HG03025 (cell line): ENCODE results near the gene SCO2.
A peak's percentile ranks its signal among the peaks of the same experiment; 100 is the strongest.

ENCODE experiments used
- ATAC-seq: cut with Tn5 transposase; IDR thresholded peaks from one replicate; pipeline ENCODE4 v1.9.1; 2021; ENCODE audit warnings: mild to moderate bottlenecking, moderate library complexity; ENCODE audit not compliant: unreplicated experiment, low FRiP score

SCO2 gene

DNA sequence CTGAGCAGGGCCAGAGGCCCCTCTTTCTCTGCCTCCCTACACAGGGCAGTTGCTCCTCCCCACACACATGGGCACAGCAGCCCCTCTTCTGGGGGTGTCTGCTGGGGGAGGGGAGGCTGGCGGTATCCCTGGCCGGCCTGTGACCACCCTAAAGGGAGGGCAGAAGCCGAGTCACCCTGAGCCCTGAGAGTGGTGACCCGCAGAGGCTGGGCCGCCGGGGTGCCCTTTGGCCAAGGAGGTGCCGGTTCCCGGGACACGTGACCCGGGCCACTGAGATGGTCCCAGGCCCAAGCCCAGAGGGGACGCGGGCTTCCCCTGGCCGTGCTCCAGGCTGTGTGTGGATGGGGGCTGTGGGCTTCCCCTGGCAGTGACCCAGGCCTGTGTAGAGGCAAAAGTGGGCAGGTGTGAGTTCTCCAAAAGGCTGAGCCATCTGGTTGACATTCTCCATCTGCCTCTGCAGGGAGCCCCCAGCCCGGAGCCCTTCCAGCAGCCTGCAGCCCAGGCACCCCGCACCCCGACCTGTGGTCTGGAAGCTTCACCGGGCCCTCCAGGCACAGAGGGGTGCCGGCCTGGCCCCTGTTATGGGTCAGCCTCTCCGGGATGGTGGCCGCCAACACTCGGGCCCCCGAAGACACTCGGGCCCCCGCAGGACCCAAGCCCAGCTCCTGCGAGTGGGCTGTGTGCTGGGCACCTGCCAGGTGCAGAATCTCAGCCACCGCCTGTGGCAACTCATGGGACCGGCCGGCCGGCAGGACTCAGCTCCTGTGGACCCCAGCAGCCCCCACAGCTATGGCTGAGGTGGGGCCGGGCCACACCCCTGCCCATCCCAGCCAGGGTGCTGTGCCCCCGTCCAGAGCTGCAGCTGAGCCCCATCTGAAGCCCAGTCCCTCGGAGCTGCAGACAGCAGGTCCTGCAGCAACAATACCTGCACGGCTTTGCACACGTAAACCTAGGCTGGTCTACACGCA, 43.0 kb downstream of the SCO2 start:
- ATAC-seq, result no peak

DNA sequence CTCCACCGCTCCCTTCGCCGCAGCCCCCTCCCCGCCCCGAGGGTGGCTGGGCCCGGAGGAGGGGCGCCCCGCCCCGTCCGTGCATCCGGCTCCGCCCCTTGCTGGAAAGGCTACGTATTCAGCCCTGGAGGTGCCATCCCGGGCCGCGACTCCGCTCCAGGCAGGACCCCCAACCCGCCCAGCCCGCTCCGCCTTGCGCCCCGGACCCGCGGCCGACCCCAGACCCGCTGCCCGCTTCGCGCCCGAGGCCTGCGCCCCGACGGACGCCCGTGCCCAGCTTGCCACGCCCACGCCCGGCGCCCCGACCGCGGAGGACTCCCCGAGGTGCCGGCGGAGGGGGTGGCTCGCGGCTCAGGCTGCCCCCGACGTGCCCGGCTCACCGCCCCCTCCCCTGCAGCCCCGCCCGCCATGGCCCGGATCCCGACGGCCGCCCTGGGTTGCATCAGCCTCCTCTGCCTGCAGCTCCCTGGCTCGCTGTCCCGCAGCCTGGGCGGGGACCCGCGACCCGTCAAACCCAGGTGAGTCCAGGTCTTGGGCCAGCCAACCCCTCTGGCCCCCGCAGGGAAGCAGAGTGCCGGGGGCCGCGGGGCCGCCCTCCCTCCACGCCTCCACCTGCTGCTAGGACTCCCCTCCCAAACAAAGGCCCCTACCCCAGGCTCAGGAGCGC, 43.8 kb downstream of the SCO2 start, which contains the start of gene ADM2:
Gene ADM2 (plus strand): TSS at position 104 of the 667 bp plus-strand sequence. CDS start 305 bp downstream, at position 409.
- no peak for ATAC-seq

GRCh38 chr22:50481045-50481439, 44.4 kb downstream of the SCO2 start:
- ATAC-seq, result no peak

DNA sequence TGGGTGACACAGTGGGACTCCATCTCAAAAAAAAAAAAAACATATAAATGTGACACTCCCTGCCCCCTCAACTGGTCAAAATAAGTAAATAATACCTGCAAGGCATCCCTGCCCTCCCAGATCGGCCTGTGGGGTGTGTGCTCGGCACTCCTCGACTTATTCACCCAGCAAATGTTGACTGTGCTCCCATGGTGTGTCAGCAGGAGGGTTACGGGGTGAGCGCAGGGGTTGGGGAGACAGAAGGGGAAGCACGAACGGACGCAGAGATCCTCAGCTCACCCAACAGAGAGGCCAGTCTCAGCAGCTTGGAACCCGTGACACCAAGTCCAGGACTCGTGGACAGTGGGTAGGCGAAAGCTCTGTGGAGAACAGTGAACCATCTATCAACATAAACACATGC, 45.7 kb downstream of the SCO2 start:
- no peak for ATAC-seq

- no peak for ATAC-seq
Measured at GRCh38 chr22:50477923-50478322, 47.5 kb downstream of the SCO2 start.

DNA sequence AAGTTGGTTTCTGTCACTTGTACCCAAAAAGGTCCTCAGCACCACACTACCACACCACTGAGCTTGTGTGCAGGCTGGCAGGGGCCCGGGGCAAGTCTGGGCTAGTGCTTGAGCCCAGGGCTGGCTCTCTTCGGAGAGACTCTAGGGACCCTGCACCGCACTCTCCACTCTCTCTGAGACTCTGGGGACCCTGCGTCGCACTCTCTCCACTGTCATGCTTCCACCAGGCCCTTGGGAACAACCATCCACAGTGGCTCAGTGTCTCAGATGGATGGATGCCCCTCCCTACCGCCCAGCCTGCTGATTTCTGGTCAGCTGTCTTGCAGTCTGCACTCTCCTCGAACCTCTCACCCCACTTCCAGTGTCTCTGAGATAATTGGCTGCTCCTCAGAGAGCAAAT, 48.5 kb downstream of the SCO2 start:
- no peak for ATAC-seq

DNA sequence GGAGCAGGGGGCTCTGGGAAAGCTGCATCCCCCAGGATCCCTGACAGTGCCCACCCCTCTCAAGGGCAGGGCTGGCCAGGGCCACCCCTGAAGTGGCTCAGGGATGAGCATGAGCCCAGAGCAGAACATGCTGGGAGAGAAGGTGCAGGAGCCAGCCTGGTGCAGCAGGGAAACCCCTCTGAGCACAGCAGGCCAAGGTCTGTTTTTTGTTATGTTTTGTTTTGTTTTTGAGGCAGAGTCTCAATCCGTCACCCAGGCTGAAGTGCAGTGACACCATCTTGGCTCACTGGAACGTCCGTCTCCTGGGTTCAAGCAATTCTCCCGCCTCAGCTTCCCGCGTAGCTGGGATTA, 49.8 kb downstream of the SCO2 start:
- no peak for ATAC-seq

DNA sequence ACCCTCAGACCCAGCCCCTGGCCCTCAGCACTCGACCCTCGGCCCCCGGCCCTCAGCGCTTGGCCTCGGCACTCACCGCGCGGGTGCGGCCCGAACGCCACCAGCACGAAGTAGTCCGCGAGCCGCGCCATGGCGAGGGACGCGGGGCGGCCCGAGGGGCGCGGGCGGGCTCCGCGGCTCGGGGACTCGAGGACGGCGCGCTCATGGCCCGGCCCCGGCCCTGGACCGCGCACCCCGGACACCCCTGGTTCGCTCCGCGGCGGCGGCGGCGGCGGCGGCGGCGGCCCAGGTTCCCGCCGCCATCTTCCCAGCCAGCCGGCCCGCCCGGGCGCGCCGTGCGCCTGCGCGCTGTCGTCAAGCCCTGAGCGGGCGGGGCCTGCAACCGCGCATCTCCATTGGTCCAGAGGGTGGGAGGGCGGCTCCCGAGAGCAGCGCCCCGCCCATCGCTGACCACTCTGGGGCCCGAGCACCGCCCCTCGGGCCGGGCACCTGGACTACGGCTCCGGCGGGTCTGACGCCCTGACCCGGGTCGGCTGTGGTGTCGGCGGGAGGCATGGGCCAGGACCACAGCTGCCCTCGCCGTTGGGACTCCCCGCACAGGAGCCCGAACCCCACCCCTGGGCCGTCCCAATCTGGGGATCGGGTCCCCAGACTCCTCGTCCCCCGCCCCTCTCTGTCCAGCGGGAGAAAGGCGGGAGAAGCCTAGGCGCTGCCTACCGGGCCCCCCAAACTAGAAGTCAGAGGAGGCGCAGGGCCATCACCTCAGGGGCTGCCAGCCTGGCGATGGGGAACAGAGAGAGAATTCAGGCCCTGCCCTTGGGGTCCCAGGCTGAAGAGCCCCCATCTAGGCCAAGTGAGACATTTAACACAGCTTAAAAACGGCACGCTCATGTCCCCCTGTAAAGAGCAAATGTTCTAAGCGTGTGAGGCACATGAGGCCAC, 50.4 kb downstream of the SCO2 start, which contains the start of gene SBF1:
Gene SBF1 (minus strand): TSS at position 326 of the 942 bp plus-strand sequence. CDS start 195 bp downstream, at position 131.
- ATAC-seq, result peak; percentile 50

DNA sequence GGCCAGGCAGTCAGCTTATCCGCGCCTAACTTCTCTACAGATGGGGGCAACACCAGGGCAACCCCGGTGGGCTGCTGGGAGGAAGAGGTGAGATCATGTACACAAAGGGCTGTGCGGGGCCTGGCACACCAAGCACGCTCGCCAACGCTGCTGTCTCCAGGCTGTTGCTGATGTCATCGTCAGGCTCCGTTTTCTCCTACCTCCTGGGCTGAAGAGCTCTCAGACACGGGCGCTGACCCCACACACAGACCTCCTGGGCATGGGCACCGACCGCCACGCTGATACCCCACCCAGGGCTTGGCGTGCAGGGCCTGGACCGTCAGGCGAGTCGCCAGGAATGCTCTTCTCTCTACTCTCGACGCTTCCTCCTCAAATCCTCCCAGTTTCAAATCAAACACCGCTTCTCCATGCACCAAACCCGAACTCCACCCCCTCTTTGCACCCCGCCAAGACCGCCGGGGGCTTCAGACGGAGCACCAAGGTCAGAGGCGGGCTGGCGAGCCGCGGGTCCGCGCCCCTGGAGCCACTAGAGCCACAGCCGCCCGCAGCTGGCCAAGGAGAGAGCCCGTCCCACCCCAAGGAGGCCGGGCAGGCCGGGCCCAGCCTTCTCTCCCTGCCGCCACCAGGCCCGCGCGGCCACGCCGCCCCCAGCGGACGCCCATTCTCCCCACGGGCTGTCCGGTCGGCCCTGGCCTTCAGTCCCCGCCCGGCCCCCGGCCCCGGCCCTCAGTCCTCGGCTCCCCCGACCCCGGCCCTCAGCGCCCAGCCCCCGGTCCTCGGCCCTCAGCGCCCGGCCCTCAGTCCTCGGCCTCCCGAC, 51.3 kb downstream of the SCO2 start:
- no peak for ATAC-seq
